GM18909 (cell line): Measurements from ENCODE around the gene SLC2A4.

Experiments used
- ATAC-seq: cut with Tn5 transposase; IDR thresholded peaks from one replicate; pipeline ENCODE4 v1.9.1; 2021; ENCODE audit warnings: mild to moderate bottlenecking; ENCODE audit not compliant: unreplicated experiment, poor library complexity

SLC2A4 gene

GRCh38 chr17:7281074-7281952, at the start of gene SLC2A4:
Gene SLC2A4 (plus strand): TSS chr17:7281718. CDS start chr17:7281935, 217 bp downstream.
- ATAC-seq, result peak; percentile 66

- no peak for ATAC-seq
These were observed 49.4 kb upstream of the SLC2A4 start for GRCh38 chr17:7232114-7232513.

DNA sequence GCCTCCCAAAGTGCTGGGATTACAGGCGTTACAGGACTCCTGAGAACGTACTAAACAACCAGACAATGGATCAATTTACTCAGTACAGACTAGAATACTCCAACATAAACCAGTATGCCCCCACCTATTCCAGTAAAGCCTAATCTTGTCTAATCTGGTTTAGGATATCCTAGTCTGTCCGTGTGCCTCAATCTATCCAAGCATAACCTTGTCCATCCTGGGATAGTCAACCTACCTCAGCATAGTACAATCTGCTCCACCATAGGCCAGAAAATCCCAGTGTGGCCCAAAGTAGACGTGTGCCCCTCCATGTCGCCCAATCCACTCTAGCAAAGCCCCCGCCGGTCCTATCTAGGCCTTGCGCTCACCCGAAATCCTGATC, 47.8 kb upstream of the SLC2A4 start:
- ATAC-seq, result no peak

GRCh38 chr17:7234083-7234951, 47.2 kb upstream of the SLC2A4 start, which contains the start of gene DVL2:
Gene DVL2 (minus strand): TSS chr17:7234517. CDS start chr17:7234262, 255 bp downstream.
- ATAC-seq, result peak; percentile 60

DNA sequence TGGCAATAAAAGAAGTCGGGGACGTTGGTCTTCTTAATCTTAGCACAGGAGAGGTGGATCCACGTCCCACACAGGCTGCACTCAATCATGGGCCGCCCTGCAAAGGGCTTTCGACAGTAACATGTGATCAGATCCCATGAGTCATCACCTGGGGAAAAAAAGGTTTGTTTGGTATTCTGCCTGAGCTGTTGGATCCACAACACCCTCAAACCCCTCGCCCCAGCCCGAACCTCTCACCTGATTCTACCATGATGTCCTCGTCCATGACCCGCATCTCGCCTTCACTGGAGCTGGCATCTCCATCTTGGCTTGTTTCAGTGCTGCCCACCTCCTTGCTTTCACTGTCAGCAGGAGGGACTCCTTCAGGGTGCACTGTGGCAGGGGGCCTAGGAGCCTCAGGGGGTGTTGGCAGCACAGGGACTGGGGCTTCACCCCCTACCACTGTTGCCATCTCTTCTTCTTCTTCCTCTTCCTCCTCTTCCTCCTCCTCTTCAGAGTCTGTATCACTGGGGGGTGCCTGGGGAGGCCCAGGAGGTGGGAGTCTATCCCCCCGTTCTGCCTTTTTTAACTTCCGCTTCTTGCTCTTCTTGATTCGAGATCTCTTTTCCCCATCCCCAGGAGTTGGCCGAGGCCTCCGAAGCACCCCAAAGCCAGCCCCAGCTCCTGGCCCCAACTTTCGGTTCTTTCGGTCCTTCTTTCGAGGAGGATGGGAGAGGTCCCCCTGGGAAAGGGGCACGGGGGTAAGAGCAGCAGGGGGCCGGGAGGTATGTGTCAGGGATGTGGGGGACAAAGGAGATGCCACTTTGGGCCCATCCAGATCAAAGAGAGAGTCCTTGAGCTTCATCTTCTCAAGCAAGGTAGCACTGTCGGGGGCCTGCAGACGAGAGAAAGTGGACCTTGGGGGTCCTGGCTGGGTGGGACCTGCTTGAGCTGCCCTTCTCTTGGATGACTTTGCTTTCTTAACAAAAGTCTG, 45.5 kb upstream of the SLC2A4 start:
- no peak for ATAC-seq

DNA sequence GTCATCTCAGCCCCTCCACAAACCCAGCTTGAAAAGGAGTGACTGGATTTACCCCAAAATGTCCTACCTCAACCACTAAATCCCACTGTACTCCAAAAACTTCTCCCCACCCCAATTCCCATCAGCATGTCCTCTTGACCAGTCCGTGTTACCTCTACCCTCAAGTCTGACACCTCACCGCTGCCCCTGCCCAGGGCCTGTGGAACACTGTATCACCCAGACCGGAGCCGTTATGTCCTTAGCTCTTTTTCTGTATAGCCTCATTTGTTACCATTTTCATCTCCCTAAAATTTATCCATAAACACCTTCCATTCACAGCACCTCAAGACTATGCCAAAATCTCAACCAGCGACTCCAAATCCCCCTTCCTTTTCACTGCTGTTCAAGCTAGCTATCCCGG, 44.7 kb upstream of the SLC2A4 start:
- ATAC-seq, result no peak

DNA sequence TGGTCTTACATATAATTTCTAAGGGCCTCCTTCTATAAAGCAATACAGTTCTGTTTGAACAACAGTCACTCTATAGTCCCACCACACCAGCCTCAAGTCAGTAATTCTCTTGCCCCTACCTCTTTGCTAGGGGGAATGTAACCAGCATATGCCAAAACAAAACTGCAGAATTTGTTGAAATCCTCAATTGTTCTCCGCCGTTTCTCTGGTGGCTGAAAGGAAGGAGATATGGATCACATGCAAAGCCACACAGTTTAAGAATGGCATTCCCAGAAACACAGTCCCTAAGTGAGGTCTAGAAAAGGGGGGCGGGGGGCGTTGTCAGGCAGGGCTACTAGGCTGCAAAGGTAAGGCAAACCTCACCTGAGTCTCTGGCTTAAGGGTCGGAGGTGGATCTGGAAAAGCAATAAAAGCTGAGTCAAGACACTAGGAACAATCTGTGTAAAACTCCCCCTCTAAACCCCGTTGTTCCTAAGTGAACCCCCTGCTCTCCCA, 44.2 kb upstream of the SLC2A4 start:
- ATAC-seq, result no peak

- no peak for ATAC-seq
These were observed 43.6 kb upstream of the SLC2A4 start for GRCh38 chr17:7237761-7238419.

- ATAC-seq, result no peak
These were observed 43.0 kb upstream of the SLC2A4 start for GRCh38 chr17:7238420-7239090.

DNA sequence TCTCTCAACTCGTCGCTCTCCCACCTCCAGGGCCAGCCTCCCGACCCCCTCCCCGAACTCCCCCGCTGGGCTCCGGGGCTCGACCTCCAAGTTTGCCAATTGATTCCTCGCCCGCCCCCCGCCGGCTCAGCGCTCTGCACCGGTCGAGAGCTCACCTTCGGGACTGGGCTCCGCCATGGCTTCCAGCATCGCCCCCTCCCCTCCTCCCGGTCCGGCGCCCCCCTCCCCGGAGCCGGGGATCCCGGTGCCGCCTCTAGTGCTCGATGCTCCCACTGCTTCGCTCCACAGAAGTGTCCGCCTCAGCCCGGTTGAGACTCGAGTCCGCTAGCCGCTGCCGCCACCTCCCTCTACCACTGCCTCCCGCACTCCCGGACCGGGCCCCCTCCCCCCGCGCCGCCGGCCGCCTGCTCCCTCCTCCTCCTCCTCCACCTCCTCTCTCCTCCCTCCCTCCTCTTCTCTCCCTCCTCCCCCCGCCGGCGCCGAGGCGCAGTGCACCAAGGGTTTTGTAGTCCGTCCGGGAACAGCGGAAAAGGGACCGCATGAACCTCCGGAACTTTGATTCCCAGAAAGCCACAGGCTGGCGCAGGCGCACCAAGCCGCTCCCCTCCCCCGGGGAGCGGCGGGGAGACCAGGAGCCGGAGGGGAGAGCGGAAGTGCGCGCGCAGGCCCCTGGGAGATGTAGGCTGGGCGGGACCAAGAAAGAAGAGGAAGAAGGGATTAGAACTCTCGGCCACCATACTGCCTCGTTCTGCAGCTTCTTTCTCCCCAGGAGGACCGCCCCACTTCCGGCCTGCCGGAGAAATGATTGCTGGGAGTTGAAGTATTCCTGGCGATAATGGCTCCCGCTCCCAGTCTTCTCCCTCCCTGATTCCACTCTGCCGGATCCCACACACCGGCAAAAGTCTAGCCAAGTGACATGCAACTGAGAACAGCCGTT, 42.2 kb upstream of the SLC2A4 start, which contains the start of gene PHF23:
Gene PHF23 (minus strand): TSS at position 367 of the 937 bp plus-strand sequence. CDS start 178 bp downstream, at position 189.
- ATAC-seq, result peak; percentile 46

- ATAC-seq, result no peak
These were observed 41.1 kb upstream of the SLC2A4 start for GRCh38 chr17:7240375-7240774.

- ATAC-seq, result no peak
These were observed 40.3 kb upstream of the SLC2A4 start for GRCh38 chr17:7241090-7241733.

DNA sequence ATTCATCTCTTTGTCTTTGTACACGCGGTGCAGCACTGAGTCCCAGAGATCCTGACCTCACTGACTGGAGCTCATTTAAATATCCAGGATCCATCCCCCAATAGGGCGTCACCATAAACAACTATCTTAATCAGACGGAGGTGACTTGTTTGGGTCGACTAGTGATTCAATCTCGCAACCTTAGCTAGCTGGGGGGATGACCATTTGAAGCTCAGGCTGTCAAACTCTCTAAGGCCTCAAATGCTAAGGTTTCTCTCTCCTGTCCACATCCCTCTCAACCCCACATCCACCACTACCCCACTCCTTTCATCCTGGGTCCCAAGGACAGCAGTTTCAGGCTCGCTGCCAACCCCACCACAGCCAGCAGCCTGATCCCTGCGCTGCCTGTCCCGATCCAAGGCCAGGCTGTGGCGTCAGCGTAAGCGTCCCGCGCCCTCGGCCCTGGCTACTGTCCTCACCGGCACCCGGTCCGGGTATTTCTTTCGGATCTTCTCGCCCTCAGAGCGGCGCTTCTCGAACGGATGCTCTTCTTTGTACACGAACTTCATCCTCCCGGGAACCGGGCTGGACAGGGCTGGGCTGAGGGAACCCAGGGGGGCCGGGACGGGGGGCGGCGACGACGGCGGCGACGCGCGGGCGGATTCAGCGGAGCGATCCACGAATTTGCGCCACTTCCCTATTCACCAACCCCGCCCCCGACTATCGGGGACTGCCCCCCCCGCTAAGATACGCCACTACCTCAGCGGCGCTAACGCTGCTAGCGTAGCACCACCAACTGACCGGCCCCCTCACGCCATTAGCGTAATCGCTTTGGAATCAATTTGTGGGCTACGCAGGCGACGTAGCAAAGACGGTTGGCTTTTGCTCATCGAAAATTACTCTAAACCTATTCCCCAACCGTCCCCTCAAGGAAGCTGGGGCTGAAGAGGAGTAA, 39.5 kb upstream of the SLC2A4 start, which contains the start of gene GABARAP:
Gene GABARAP (minus strand): TSS at position 667 of the 934 bp plus-strand sequence. CDS start 119 bp downstream, at position 548.
- ATAC-seq, result peak; percentile 35

DNA sequence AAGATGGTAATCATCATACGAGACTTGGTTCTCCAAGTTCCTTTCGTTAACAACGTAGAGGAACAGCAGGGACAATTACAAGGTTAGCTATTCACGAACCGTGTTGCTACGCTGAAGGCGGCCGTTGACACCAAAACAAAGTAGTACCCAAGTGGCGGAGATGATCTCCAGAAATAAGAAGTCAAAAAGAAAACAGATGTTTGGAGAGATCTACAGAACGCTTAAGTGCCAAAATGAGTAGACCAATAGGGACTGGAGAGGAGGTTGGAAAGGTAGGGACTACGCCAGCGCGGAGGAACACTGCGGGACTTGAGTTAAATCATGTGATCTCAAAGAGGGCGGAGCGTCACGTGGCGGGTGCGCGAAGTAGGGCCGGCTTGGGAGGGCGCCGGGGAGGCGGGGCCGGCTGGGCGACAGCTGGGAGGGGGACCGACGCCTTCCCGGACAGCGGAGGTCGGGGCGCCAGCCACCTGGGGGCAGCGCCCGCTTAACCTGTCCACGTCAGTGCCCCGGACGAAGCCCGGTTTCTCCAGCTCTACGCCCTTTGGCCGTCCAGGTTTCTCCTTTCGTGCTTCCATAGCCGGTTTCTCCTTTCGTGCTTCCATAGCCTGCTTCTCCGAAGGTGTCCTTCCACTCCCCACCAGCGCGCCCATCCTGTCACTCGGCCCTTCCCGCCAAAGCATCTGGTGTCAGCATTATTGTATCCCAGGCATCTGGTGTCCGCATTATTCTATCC, 38.6 kb upstream of the SLC2A4 start:
- peak; percentile 50 for ATAC-seq

GRCh38 chr17:7243453-7243729, 38.1 kb upstream of the SLC2A4 start:
- no peak for ATAC-seq
